ENCODE data around the gene HNRNPL. TPM values are rescaled to one million over a fixed set of nuclear protein-coding genes. Genes with fewer than 3 reads are reported as not detected.

HNRNPL gene
- total and polyA plus RNA-seq, 2 of the 8 experiments (the other 6 are each of a cell fraction or from before 2014, with no cell fraction given): 404 to 779 TPM

GRCh38 chr19:38816131-38816750, 33.5 kb downstream of the HNRNPL start:
- no peak overlapping the region for H4K5ac ChIP-seq (ENCODE audit: insufficient read length, low read depth, low read length)
- 93% methylated on average over 18 of the region's 18 CpGs; no CpG with 5 or more reads in 1 of the 2 experiments for WGBS, 2 experiments (ENCODE audit: extremely low coverage in 1 of 2, insufficient coverage in 1 of 2, insufficient read length in 1 of 2, insufficient replicate concordance in 2 of 2, low coverage in 1 of 2, low lambda C conversion rate in 2 of 2, missing lambda C conversion rate in 1 of 2)
- H2BK120ac ChIP-seq (replicated peaks; ENCODE audit: low read depth, low read length): no peak overlapping the region
- CTCF ChIA-PET (ENCODE audit: partially characterized antibody): interaction anchor here (1.0 to 1.5 kb wide), 2 partner anchors 63 to 72 kb away, joined by 3 to 4 read pairs; no protein-coding TSS in a partner anchor
- H2BK12ac ChIP-seq (ENCODE audit: low read depth, low read length): no peak overlapping the region
- H4K20me1 ChIP-seq (replicated peaks in 1 of 2; ENCODE audit: control insufficient read depth in 1 of 2, insufficient read depth in 2 of 2, low read length in 2 of 2): peaks cover 2 to 5% of the 10 kb centered on the region in 2 experiments
- no peak overlapping the region for H3K4me2 ChIP-seq (ENCODE audit: insufficient read depth in 1 of 2, low read depth in 2 of 2, low read length in 2 of 2)
- no peak for DNase-seq (ENCODE audit: low read depth in 1 of 2, low spot score in 2 of 2)
- H3K14ac ChIP-seq (ENCODE audit: insufficient read length): no peak overlapping the region
- H3K4me1 ChIP-seq (replicated peaks in 1 of 4; ENCODE audit: control insufficient read depth in 3 of 4, insufficient read depth in 4 of 4, low read length in 3 of 4): no peaks in the 10 kb centered on the region
- H3K9me3 ChIP-seq (ENCODE audit: insufficient read depth in 2 of 2, low read depth in 1 of 2, low read length in 1 of 2): peaks cover 0 to 2% of the 10 kb centered on the region in 2 experiments; a peak in 1 of 4 replicates
- no peaks in the 10 kb centered on the region for H3K79me2 ChIP-seq (ENCODE audit: control insufficient read depth in 1 of 2, insufficient read depth in 2 of 2, low read length in 2 of 2)
- H2BK15ac ChIP-seq (ENCODE audit: low read length): no peak overlapping the region
- no peak overlapping the region for H3K23ac ChIP-seq (ENCODE audit: insufficient read length)
- H3K56ac ChIP-seq (replicated peaks; ENCODE audit: insufficient read length, low read depth, low read length): no peak overlapping the region
- H2BK20ac ChIP-seq (ENCODE audit: low read length): no peak overlapping the region
- no peak overlapping the region for H3K4me3 ChIP-seq (ENCODE audit: extremely low read depth in 1 of 4, insufficient read depth in 2 of 4, low read depth in 3 of 4, low read length in 4 of 4)
- H3K9ac ChIP-seq (replicated peaks in 1 of 4; ENCODE audit: extremely low read depth in 1 of 4, low read depth in 3 of 4, low read length in 3 of 4): no peak overlapping the region
- H3K27ac ChIP-seq (ENCODE audit: low read depth, low read length): no peak overlapping the region
- no peaks in the 10 kb centered on the region for H3K79me1 ChIP-seq (ENCODE audit: low read depth, low read length)
- H3K27me3 ChIP-seq (replicated peaks in 1 of 4; ENCODE audit: control insufficient read depth in 3 of 4, extremely low read depth in 1 of 4, insufficient read depth in 3 of 4, low read length in 3 of 4): no peaks in the 10 kb centered on the region
- TF ChIP-seq RNF2 (IDR thresholded peaks at IDR 0.05; ENCODE audit: borderline replicate concordance, low read depth, low read length, missing control alignments, poor library complexity, severe bottlenecking): no peak
- POLR2A ChIA-PET (ENCODE audit: partially characterized antibody): interaction anchor here (0.8 to 3.7 kb wide), 9 partner anchors 15 to 115 kb away, joined by 3 to 17 read pairs (median 3); partner anchors contain the start of genes ECH1, MRPS12 and SARS2
- peaks cover 0 to 20% (median 11%) of the 10 kb centered on the region in 4 experiments; a peak in 5 of 8 replicates for H3K36me3 ChIP-seq (ENCODE audit: control insufficient read depth in 2 of 4, insufficient read depth in 4 of 4, low read length in 3 of 4)
- no peak overlapping the region for H4K91ac ChIP-seq (replicated peaks; ENCODE audit: insufficient read length, low read length)
- H4K8ac ChIP-seq (ENCODE audit: extremely low read depth, insufficient read depth, low read length): no peak overlapping the region
- H2BK5ac ChIP-seq (ENCODE audit: low read depth, low read length): no peak overlapping the region
- H3K23me2 ChIP-seq (ENCODE audit: low read depth, low read length): no peaks in the 10 kb centered on the region
- H2AK5ac ChIP-seq (ENCODE audit: low read depth, low read length): no peak overlapping the region
- H2AFZ ChIP-seq (ENCODE audit: low read length): no peak overlapping the region
- no peak overlapping the region for H3K4ac ChIP-seq (replicated peaks; ENCODE audit: insufficient read length, low read depth, low read length)
- no peak overlapping the region for H3K18ac ChIP-seq (ENCODE audit: extremely low read depth, low read length)
- no peak for FAIRE-seq

Measured in H1 (cell line).